ENCODE data around the gene USP6NL. TPM values are rescaled to one million over a fixed set of nuclear protein-coding genes. Genes with fewer than 3 reads are reported as not detected.

USP6NL gene
- total RNA-seq, 4 donors from 2014 or later: 3.8 to 21.9 (median 17.0) TPM

GRCh38 chr10:11609052-11609451 is 2.4 kb downstream of the USP6NL start:
- H3K27me3 ChIP-seq: no peaks in the 10 kb centered on the region
- no peak overlapping the region for H3K4me3 ChIP-seq
- H3K27ac ChIP-seq: no peak overlapping the region
- no peaks in the 10 kb centered on the region for H3K9me3 ChIP-seq
- no peaks in the 10 kb centered on the region for H3K4me1 ChIP-seq
- TF ChIP-seq CTCF (IDR thresholded peaks at IDR 0.05) (no peak), POLR2A (IDR thresholded peaks at IDR 0.05) (no peak)
- no peaks in the 10 kb centered on the region for H3K36me3 ChIP-seq
- no peak for DNase-seq
- intact Hi-C loops (cut with DNase I; ENCODE audit: low total_unique reads): no loop called here

- Histone ChIP-seq H3K27me3 (no peaks in the 10 kb centered on the region), H3K27ac (no peak overlapping the region), H3K4me3 (no peak overlapping the region), H3K9me3 (no peaks in the 10 kb centered on the region), H3K4me1 (no peaks in the 10 kb centered on the region), H3K36me3 (no peaks in the 10 kb centered on the region)
- no peak for DNase-seq
- intact Hi-C loops (cut with DNase I; ENCODE audit: low total_unique reads): no loop called here
- TF ChIP-seq CTCF (IDR thresholded peaks at IDR 0.05) (no peak), POLR2A (IDR thresholded peaks at IDR 0.05) (no peak)
These were observed 3.1 kb downstream of the USP6NL start for GRCh38 chr10:11608159-11609013.

GRCh38 chr10:11605807-11606408 is 5.5 kb downstream of the USP6NL start:
- H3K27ac ChIP-seq: no peak overlapping the region
- H3K9me3 ChIP-seq: no peaks in the 10 kb centered on the region
- H3K4me3 ChIP-seq: no peak overlapping the region
- no peak for TF ChIP-seq CTCF (IDR thresholded peaks at IDR 0.05)
- TF ChIP-seq POLR2A (IDR thresholded peaks at IDR 0.05): no peak
- H3K27me3 ChIP-seq: no peaks in the 10 kb centered on the region
- H3K4me1 ChIP-seq: no peaks in the 10 kb centered on the region
- intact Hi-C loops (cut with DNase I; ENCODE audit: low total_unique reads): no loop called here
- DNase-seq: no peak
- no peaks in the 10 kb centered on the region for H3K36me3 ChIP-seq

GRCh38 chr10:11604865-11605650 is 6.4 kb downstream of the USP6NL start:
- Histone ChIP-seq H3K4me3 (no peak overlapping the region), H3K27me3 (no peaks in the 10 kb centered on the region), H3K4me1 (no peaks in the 10 kb centered on the region), H3K36me3 (no peaks in the 10 kb centered on the region), H3K27ac (no peak overlapping the region), H3K9me3 (no peaks in the 10 kb centered on the region)
- DNase-seq: no peak
- TF ChIP-seq POLR2A (IDR thresholded peaks at IDR 0.05) (no peak), CTCF (IDR thresholded peaks at IDR 0.05) (no peak)
- intact Hi-C loops (cut with DNase I; ENCODE audit: low total_unique reads): no loop called here

All from uterus (tissue), 4 donors.